ENCODE results near the gene KCTD10.

KCTD10 gene

GRCh38 chr12:109467978-109468676 is 9.0 kb downstream of the KCTD10 start:
- DNase-seq, result no peak

- DNase-seq, result no peak
Observed at GRCh38 chr12:109466821-109467220, 10.3 kb downstream of the KCTD10 start.

- DNase-seq, result no peak
Observed at GRCh38 chr12:109466305-109466704, 10.8 kb downstream of the KCTD10 start.

GRCh38 chr12:109464642-109465351 is 12.3 kb downstream of the KCTD10 start:
- DNase-seq, result no peak

- no peak for DNase-seq
Observed at GRCh38 chr12:109463756-109464155, 13.3 kb downstream of the KCTD10 start.

GRCh38 chr12:109462868-109463692 is 14.0 kb downstream of the KCTD10 start:
- DNase-seq, result peak; percentile 89

- DNase-seq, result peak; percentile 83
Observed at GRCh38 chr12:109461846-109462756, 15.0 kb downstream of the KCTD10 start.

- peak; percentile 51 for DNase-seq
Observed at GRCh38 chr12:109461049-109461845, 15.9 kb downstream of the KCTD10 start.

GRCh38 chr12:109460538-109460937 is 16.6 kb downstream of the KCTD10 start:
- no peak for DNase-seq

GRCh38 chr12:109459247-109459646 is 17.9 kb downstream of the KCTD10 start:
- no peak for DNase-seq

- no peak for DNase-seq
Observed at GRCh38 chr12:109458771-109459208, 18.3 kb downstream of the KCTD10 start.

GRCh38 chr12:109458086-109458485 is 19.0 kb downstream of the KCTD10 start:
- no peak for DNase-seq

GRCh38 chr12:109455706-109456105 is 21.4 kb downstream of the KCTD10 start:
- DNase-seq, result no peak

- DNase-seq, result no peak
Observed at GRCh38 chr12:109452489-109452888, 24.6 kb downstream of the KCTD10 start.

- DNase-seq, result no peak
Observed at GRCh38 chr12:109451400-109451799, 25.7 kb downstream of the KCTD10 start.

GRCh38 chr12:109450980-109451379 is 26.1 kb downstream of the KCTD10 start:
- DNase-seq, result no peak

- DNase-seq, result no peak
Observed at GRCh38 chr12:109449845-109450532, 27.1 kb downstream of the KCTD10 start.

- DNase-seq, result no peak
Observed at GRCh38 chr12:109448707-109449390, 28.3 kb downstream of the KCTD10 start.

- DNase-seq, result no peak
Observed at GRCh38 chr12:109448272-109448671, 28.8 kb downstream of the KCTD10 start.

- no peak for DNase-seq
Observed at GRCh38 chr12:109447482-109447881, 29.6 kb downstream of the KCTD10 start.
